ENCODE data around the gene GABPB1. TPM values are rescaled to one million over a fixed set of nuclear protein-coding genes. Genes with fewer than 3 reads are reported as not detected.

The GABPB1 gene
- total RNA-seq, 4 donors from 2014 or later, result 9.2 to 21.6 (median 16.3) TPM

- Histone ChIP-seq H3K4me3 (no peak overlapping the region), H3K27me3 (no peaks in the 10 kb centered on the region), H3K27ac (no peak overlapping the region), H3K4me1 (peaks cover 0 to 13% (median 0%) of the 10 kb centered on the region in 3 donors), H3K36me3 (peaks cover 0 to 2% (median 0%) of the 10 kb centered on the region in 3 donors), H3K9me3 (no peaks in the 10 kb centered on the region)
- TF ChIP-seq, protein P1, sequence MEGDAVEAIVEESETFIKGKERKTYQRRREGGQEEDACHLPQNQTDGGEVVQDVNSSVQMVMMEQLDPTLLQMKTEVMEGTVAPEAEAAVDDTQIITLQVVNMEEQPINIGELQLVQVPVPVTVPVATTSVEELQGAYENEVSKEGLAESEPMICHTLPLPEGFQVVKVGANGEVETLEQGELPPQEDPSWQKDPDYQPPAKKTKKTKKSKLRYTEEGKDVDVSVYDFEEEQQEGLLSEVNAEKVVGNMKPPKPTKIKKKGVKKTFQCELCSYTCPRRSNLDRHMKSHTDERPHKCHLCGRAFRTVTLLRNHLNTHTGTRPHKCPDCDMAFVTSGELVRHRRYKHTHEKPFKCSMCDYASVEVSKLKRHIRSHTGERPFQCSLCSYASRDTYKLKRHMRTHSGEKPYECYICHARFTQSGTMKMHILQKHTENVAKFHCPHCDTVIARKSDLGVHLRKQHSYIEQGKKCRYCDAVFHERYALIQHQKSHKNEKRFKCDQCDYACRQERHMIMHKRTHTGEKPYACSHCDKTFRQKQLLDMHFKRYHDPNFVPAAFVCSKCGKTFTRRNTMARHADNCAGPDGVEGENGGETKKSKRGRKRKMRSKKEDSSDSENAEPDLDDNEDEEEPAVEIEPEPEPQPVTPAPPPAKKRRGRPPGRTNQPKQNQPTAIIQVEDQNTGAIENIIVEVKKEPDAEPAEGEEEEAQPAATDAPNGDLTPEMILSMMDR (IDR thresholded peaks at IDR 0.05), result no peak
- TF ChIP-seq POLR2A (IDR thresholded peaks at IDR 0.05), result no peak
- intact Hi-C loops (cut with DNase I), result no loop called here
- DNase-seq, result no peak
- WGBS, 2 donors, result 37 to 72% methylated on average over 3 of the region's 3 CpGs
Measured at GRCh38 chr15:50344006-50344464, 11.0 kb downstream of the GABPB1 start.

GRCh38 chr15:50341616-50342136, 13.3 kb downstream of the GABPB1 start:
- Histone ChIP-seq H3K27ac (no peak overlapping the region), H3K4me1 (peaks cover 0 to 2% (median 0%) of the 10 kb centered on the region in 3 donors), H3K36me3 (peaks cover 0 to 11% (median 0%) of the 10 kb centered on the region in 3 donors), H3K27me3 (no peaks in the 10 kb centered on the region), H3K9me3 (no peaks in the 10 kb centered on the region), H3K4me3 (no peak overlapping the region)
- 79 to 85% methylated on average over 7 of the region's 7 CpGs for WGBS, 2 donors
- no peak for DNase-seq
- TF ChIP-seq, protein P1 (IDR thresholded peaks at IDR 0.05), result no peak
- TF ChIP-seq POLR2A (IDR thresholded peaks at IDR 0.05), result no peak
- intact Hi-C loops (cut with DNase I), result no loop called here

DNA sequence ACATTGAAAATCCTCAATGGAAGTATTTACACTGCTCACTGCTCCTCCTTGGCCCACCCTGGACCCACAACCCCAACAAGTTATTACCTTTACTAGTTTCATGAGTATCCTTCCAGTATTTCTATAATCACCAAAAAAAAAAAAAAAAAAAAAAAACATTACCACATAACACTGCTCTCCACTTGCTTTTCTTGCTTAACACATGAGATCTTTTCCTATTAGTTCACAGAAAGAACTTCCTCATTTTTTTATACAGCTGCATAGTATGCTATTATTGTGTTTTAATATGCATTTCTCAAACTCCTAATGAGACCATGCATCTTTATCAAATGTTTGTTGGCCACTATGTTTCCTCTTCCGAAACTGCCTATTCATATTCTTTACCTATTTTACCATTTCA, 14.6 kb downstream of the GABPB1 start:
- Histone ChIP-seq H3K27me3 (no peaks in the 10 kb centered on the region), H3K4me3 (no peak overlapping the region), H3K9me3 (no peaks in the 10 kb centered on the region), H3K36me3 (peaks cover 0 to 11% (median 0%) of the 10 kb centered on the region in 3 donors), H3K27ac (no peak overlapping the region), H3K4me1 (no peaks in the 10 kb centered on the region)
- DNase-seq, result no peak
- 88 to 100% methylated on average over 1 of the region's 1 CpG for WGBS, 2 donors
- TF ChIP-seq, protein P1 (IDR thresholded peaks at IDR 0.05), result no peak
- TF ChIP-seq POLR2A (IDR thresholded peaks at IDR 0.05), result no peak
- intact Hi-C loops (cut with DNase I), result no loop called here

- Histone ChIP-seq H3K4me1 (no peaks in the 10 kb centered on the region), H3K4me3 (no peak overlapping the region), H3K27me3 (no peaks in the 10 kb centered on the region), H3K36me3 (peaks cover 0 to 11% (median 0%) of the 10 kb centered on the region in 3 donors), H3K27ac (no peak overlapping the region), H3K9me3 (no peaks in the 10 kb centered on the region)
- intact Hi-C loops (cut with DNase I), result no loop called here
- WGBS, 2 donors, result 79 to 82% methylated on average over 1 of the region's 1 CpG
- DNase-seq, result no peak
- TF ChIP-seq, protein P1 (IDR thresholded peaks at IDR 0.05), result no peak
- TF ChIP-seq POLR2A (IDR thresholded peaks at IDR 0.05), result no peak
Measured at GRCh38 chr15:50339717-50340116, 15.3 kb downstream of the GABPB1 start.

DNA sequence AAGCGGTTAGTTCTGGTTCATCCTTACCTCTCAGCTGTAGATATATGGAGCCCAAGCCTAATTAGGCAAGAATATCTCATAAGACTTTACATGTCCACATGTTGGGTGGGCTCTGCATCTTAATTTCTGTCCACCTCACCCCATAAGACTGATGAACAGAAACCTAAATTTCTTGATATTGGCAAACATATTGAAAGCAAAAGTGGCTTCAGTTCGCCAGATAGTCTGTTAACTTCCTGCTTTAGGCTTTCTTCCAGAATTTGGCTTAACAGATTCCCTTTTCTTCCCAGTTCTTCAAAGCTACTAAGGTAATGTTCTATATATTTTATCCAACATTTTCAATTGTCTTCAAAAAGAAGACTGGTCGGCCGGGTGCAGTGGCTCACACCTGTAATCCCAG, 19.7 kb downstream of the GABPB1 start:
- Histone ChIP-seq H3K4me1 (no peaks in the 10 kb centered on the region), H3K4me3 (no peak overlapping the region), H3K27me3 (no peaks in the 10 kb centered on the region), H3K36me3 (peaks cover 0 to 11% (median 0%) of the 10 kb centered on the region in 3 donors), H3K27ac (no peak overlapping the region), H3K9me3 (no peaks in the 10 kb centered on the region)
- TF ChIP-seq, protein P1 (IDR thresholded peaks at IDR 0.05), result no peak
- TF ChIP-seq POLR2A (IDR thresholded peaks at IDR 0.05), result no peak
- 84 to 87% methylated on average over 4 of the region's 4 CpGs for WGBS, 2 donors
- no peak for DNase-seq
- intact Hi-C loops (cut with DNase I), result no loop called here
